ENCODE data around the gene CHD9. TPM values are rescaled to one million over a fixed set of nuclear protein-coding genes. Genes with fewer than 3 reads are reported as not detected.
A peak's percentile ranks its signal among the peaks of the same experiment; 100 is the strongest.
"Not testable (repeated sequence)": the region's sequence is repeated elsewhere in the genome, so short reads cannot be mapped to it uniquely, and the experiment has no call there.

The CHD9 gene
- total RNA-seq, 1 experiment from 2014 or later, result 14.6 TPM

- DNase-seq (ENCODE audit: low read depth), result no peak
These were observed 204.0 kb downstream of the CHD9 start for GRCh38 chr16:53258809-53259208.

- no peak for DNase-seq (ENCODE audit: low read depth)
These were observed 206.5 kb downstream of the CHD9 start for GRCh38 chr16:53261276-53261675.

GRCh38 chr16:53262645-53263044 is 207.9 kb downstream of the CHD9 start:
- no peak for DNase-seq (ENCODE audit: low read depth)

- DNase-seq (ENCODE audit: low read depth), result no peak
These were observed 211.4 kb downstream of the CHD9 start for GRCh38 chr16:53266156-53266555.

GRCh38 chr16:53278498-53278897 is 223.7 kb downstream of the CHD9 start:
- not testable (repeated sequence) for DNase-seq (ENCODE audit: low read depth)

- no peak for DNase-seq (ENCODE audit: low read depth)
These were observed 226.5 kb downstream of the CHD9 start for GRCh38 chr16:53281280-53281679.

- DNase-seq (ENCODE audit: low read depth), result no peak
These were observed 227.1 kb downstream of the CHD9 start for GRCh38 chr16:53281859-53282258.

- DNase-seq (ENCODE audit: low read depth), result no peak
These were observed 227.5 kb downstream of the CHD9 start for GRCh38 chr16:53282328-53282727.

- DNase-seq (ENCODE audit: low read depth), result peak; percentile 18
These were observed 228.5 kb downstream of the CHD9 start for GRCh38 chr16:53282975-53283946.

GRCh38 chr16:53285236-53285635 is 230.4 kb downstream of the CHD9 start:
- no peak for DNase-seq (ENCODE audit: low read depth)

GRCh38 chr16:53290520-53290919 is 235.7 kb downstream of the CHD9 start:
- no peak for DNase-seq (ENCODE audit: low read depth)

GRCh38 chr16:53291757-53292392 is 237.1 kb downstream of the CHD9 start:
- DNase-seq (ENCODE audit: low read depth), result no peak

GRCh38 chr16:53297477-53297876 is 242.7 kb downstream of the CHD9 start:
- no peak for DNase-seq (ENCODE audit: low read depth)

- DNase-seq (ENCODE audit: low read depth), result no peak
These were observed 249.5 kb downstream of the CHD9 start for GRCh38 chr16:53304334-53304733.

- DNase-seq (ENCODE audit: low read depth), result no peak
These were observed 251.0 kb downstream of the CHD9 start for GRCh38 chr16:53305743-53306142.

- no peak for DNase-seq (ENCODE audit: low read depth)
These were observed 254.7 kb downstream of the CHD9 start for GRCh38 chr16:53309457-53309856.

- DNase-seq (ENCODE audit: low read depth), result no peak
These were observed 266.2 kb downstream of the CHD9 start for GRCh38 chr16:53320992-53321391.

- no peak for DNase-seq (ENCODE audit: low read depth)
These were observed 269.1 kb downstream of the CHD9 start for GRCh38 chr16:53323924-53324323.

- DNase-seq (ENCODE audit: low read depth), result not testable (repeated sequence)
These were observed 276.2 kb downstream of the CHD9 start for GRCh38 chr16:53330991-53331390.

- DNase-seq (ENCODE audit: low read depth), result no peak
These were observed 279.8 kb downstream of the CHD9 start for GRCh38 chr16:53334581-53334980.

- DNase-seq (ENCODE audit: low read depth), result no peak
These were observed 282.5 kb downstream of the CHD9 start for GRCh38 chr16:53337294-53337693.

GRCh38 chr16:53341792-53342191 is 287.0 kb downstream of the CHD9 start:
- DNase-seq (ENCODE audit: low read depth), result no peak

GRCh38 chr16:53355064-53355463 is 300.3 kb downstream of the CHD9 start:
- DNase-seq (ENCODE audit: low read depth), result no peak
